ENCODE measurements around the gene IBA57.
"Not testable (repeated sequence)": the region's sequence is repeated elsewhere in the genome, so short reads cannot be mapped to it uniquely, and the experiment has no call there.

The IBA57 gene

DNA sequence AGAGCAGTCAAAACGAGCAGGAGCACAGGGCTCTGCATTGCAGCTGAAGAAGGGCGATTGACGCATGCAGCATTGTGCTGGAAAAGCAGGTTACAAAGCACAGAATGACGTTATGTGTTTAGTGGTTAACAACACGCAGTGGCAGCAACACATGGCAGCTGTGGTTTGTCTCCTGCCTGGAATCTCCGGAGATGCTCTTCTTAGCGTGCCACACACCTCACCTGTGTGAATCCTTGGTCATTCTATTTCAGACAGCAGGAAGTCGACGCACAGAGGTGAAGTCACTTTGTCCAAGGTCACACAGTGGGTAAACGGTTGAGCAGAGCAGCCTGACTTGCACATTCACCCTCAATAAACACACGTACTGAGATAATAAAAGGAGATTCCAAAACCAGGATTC lies 56.9 kb downstream of the IBA57 start:
- no peak overlapping the region for H3K4me2 ChIP-seq (ENCODE audit: low read length)
- no peaks in the 10 kb centered on the region for H3K36me3 ChIP-seq (ENCODE audit: insufficient read depth, low read length)
- H3K4me1 ChIP-seq (ENCODE audit: control insufficient read depth, insufficient read depth, low read length), result peaks cover 6% of the 10 kb centered on the region
- H3K27me3 ChIP-seq (ENCODE audit: control insufficient read depth, insufficient read depth, low read length), result no peaks in the 10 kb centered on the region
- no peak overlapping the region for H3K4me3 ChIP-seq (ENCODE audit: low read length)
- no peak overlapping the region for H3K9ac ChIP-seq (ENCODE audit: low read depth, low read length)
- H3K9me3 ChIP-seq (replicated peaks; ENCODE audit: low read length), result peaks cover 4% of the 10 kb centered on the region

GRCh38 chr1:228224198-228225164 lies 58.9 kb downstream of the IBA57 start:
- H3K4me3 ChIP-seq (ENCODE audit: low read length), result no peak overlapping the region
- no peaks in the 10 kb centered on the region for H3K36me3 ChIP-seq (ENCODE audit: insufficient read depth, low read length)
- H3K9ac ChIP-seq (ENCODE audit: low read depth, low read length), result no peak overlapping the region

GRCh38 chr1:228225165-228225710 lies 59.6 kb downstream of the IBA57 start:
- H3K4me2 ChIP-seq (ENCODE audit: low read length), result no peak overlapping the region
- H3K4me3 ChIP-seq (ENCODE audit: low read length), result no peak overlapping the region
- peaks cover 4% of the 10 kb centered on the region for H3K9me3 ChIP-seq (replicated peaks; ENCODE audit: low read length)
- no peaks in the 10 kb centered on the region for H3K27me3 ChIP-seq (ENCODE audit: control insufficient read depth, insufficient read depth, low read length)
- peaks cover 14% of the 10 kb centered on the region for H3K4me1 ChIP-seq (ENCODE audit: control insufficient read depth, insufficient read depth, low read length)
- no peak overlapping the region for H3K9ac ChIP-seq (ENCODE audit: low read depth, low read length)
- no peaks in the 10 kb centered on the region for H3K36me3 ChIP-seq (ENCODE audit: insufficient read depth, low read length)

More at GRCh38 chr1:228224198-228225164, 58.9 kb downstream of the IBA57 start:
- Histone ChIP-seq H3K4me2 (ENCODE audit: low read length) (no peak overlapping the region), H3K4me1 (ENCODE audit: control insufficient read depth, insufficient read depth, low read length) (peaks cover 14% of the 10 kb centered on the region), H3K9me3 (replicated peaks; ENCODE audit: low read length) (peaks cover 4% of the 10 kb centered on the region), H3K27me3 (ENCODE audit: control insufficient read depth, insufficient read depth, low read length) (no peaks in the 10 kb centered on the region)

- H3K4me3 ChIP-seq (ENCODE audit: low read length), result no peak overlapping the region
- no peaks in the 10 kb centered on the region for H3K36me3 ChIP-seq (ENCODE audit: insufficient read depth, low read length)
These were observed 60.1 kb downstream of the IBA57 start for GRCh38 chr1:228225740-228226139.

GRCh38 chr1:228226141-228226874 lies 60.7 kb downstream of the IBA57 start:
- Histone ChIP-seq H3K9ac (ENCODE audit: low read depth, low read length) (no peak overlapping the region), H3K4me1 (ENCODE audit: control insufficient read depth, insufficient read depth, low read length) (peaks cover 14% of the 10 kb centered on the region), H3K36me3 (ENCODE audit: insufficient read depth, low read length) (no peaks in the 10 kb centered on the region), H3K27me3 (ENCODE audit: control insufficient read depth, insufficient read depth, low read length) (no peaks in the 10 kb centered on the region), H3K9me3 (replicated peaks; ENCODE audit: low read length) (peaks cover 4% of the 10 kb centered on the region), H3K4me2 (ENCODE audit: low read length) (no peak overlapping the region), H3K4me3 (ENCODE audit: low read length) (no peak overlapping the region)

More at GRCh38 chr1:228225740-228226139, 60.1 kb downstream of the IBA57 start:
- Histone ChIP-seq H3K27me3 (ENCODE audit: control insufficient read depth, insufficient read depth, low read length) (no peaks in the 10 kb centered on the region), H3K9me3 (replicated peaks; ENCODE audit: low read length) (peaks cover 4% of the 10 kb centered on the region), H3K9ac (ENCODE audit: low read depth, low read length) (no peak overlapping the region), H3K4me2 (ENCODE audit: low read length) (no peak overlapping the region), H3K4me1 (ENCODE audit: control insufficient read depth, insufficient read depth, low read length) (peaks cover 14% of the 10 kb centered on the region)

DNA sequence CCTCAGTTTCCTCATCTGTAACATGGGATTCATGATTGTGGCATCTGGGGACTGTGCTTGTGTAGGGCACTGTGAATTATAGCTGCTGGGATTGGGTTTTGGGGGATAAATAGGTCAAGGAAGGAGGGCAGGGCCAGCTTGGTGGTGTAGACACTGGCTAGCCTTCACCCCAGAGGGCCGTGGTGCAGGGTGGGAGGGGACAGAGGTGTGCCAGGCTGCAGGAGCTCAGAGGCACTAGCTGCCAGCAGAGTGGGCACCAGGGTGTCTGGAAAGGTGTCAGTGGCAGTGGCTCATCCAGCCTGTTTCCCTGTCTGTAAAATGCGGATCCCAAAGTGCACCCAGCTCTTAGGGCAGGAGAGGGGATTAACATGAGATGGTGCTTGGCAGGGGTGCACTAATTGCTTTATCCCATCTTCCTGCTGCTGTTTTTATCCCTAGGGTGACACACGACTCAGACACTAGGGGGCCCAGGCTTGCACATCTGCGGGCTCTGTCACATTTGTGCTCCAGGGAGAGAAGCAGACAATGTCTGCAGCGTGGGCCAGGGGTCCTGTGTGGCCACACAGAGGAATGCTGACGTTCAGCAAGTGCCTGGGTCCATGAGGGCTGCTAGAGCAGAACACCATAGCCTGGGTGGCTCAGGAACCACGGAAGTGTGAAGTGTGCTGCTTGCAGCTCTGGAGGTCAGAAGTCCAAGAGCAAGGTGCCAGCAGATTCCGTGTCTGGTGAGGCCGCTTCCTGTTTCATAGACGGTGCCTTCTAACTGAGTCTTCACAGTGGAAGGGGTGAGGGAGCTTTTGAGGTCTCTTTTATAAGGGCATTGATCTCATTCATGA lies 61.6 kb downstream of the IBA57 start:
- Histone ChIP-seq H3K36me3 (ENCODE audit: insufficient read depth, low read length) (no peaks in the 10 kb centered on the region), H3K4me2 (ENCODE audit: low read length) (no peak overlapping the region), H3K4me1 (ENCODE audit: control insufficient read depth, insufficient read depth, low read length) (peaks cover 14% of the 10 kb centered on the region), H3K4me3 (ENCODE audit: low read length) (no peak overlapping the region), H3K27me3 (ENCODE audit: control insufficient read depth, insufficient read depth, low read length) (no peaks in the 10 kb centered on the region), H3K9ac (ENCODE audit: low read depth, low read length) (no peak overlapping the region), H3K9me3 (replicated peaks; ENCODE audit: low read length) (peaks cover 4% of the 10 kb centered on the region)

DNA sequence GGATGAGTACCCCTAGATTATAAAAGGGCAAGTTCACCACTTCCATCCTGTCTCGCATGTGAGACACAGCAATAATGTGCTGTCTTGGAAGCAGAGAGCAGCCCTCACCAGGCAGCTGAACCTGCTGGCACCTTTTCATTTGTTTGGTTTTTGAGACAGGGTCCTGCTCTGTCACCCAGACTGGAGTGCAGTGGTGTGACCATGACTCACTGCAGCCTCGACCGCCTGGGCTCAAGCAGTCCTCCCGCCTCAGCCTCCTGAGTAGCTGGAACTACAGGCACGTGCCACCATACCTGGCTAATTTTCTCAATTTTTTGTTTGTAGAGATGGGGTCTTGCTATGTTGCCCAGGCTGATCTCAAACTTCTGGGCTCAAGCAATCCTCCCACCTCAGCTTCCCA lies 62.5 kb downstream of the IBA57 start:
- not testable (repeated sequence) for H3K27me3 ChIP-seq (ENCODE audit: control insufficient read depth, insufficient read depth, low read length); H3K9me3 ChIP-seq (replicated peaks; ENCODE audit: low read length); H3K9ac ChIP-seq (ENCODE audit: low read depth, low read length); H3K36me3 ChIP-seq (ENCODE audit: insufficient read depth, low read length); H3K4me3 ChIP-seq (ENCODE audit: low read length)
- Histone ChIP-seq H3K4me2 (ENCODE audit: low read length) (peak overlapping the region; percentile 52), H3K4me1 (ENCODE audit: control insufficient read depth, insufficient read depth, low read length) (peaks cover 14% of the 10 kb centered on the region)

GRCh38 chr1:228228601-228229074 lies 63.0 kb downstream of the IBA57 start:
- no peaks in the 10 kb centered on the region for H3K27me3 ChIP-seq (ENCODE audit: control insufficient read depth, insufficient read depth, low read length)
- H3K9ac ChIP-seq (ENCODE audit: low read depth, low read length), result no peak overlapping the region
- no peaks in the 10 kb centered on the region for H3K36me3 ChIP-seq (ENCODE audit: insufficient read depth, low read length)
- peak overlapping the region; percentile 52 for H3K4me2 ChIP-seq (ENCODE audit: low read length)
- H3K4me3 ChIP-seq (ENCODE audit: low read length), result no peak overlapping the region
- H3K9me3 ChIP-seq (replicated peaks; ENCODE audit: low read length), result peaks cover 4% of the 10 kb centered on the region
- peaks cover 14% of the 10 kb centered on the region for H3K4me1 ChIP-seq (ENCODE audit: control insufficient read depth, insufficient read depth, low read length)

DNA sequence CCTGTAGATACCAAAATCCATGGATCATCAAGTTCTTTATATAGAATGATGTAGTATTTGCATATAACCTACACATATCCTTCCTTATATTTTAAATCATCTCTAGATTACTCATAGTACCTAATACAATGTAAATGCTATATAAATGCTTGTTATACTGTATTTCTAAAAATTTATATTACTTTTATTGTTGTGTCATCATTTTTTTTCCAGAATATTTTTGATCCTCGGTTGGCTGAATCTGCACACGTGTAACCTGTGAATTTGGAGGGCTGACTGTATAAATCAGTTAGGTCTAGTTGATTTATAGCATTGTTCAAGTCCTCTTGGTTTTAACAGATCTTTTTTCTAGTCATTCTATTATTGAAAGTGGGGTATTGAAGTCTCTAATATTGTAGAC lies 65.6 kb downstream of the IBA57 start:
- Histone ChIP-seq H3K9ac (ENCODE audit: low read depth, low read length) (no peak overlapping the region), H3K9me3 (replicated peaks; ENCODE audit: low read length) (no peaks in the 10 kb centered on the region), H3K4me1 (ENCODE audit: control insufficient read depth, insufficient read depth, low read length) (peaks cover 14% of the 10 kb centered on the region), H3K4me2 (ENCODE audit: low read length) (no peak overlapping the region), H3K4me3 (ENCODE audit: low read length) (no peak overlapping the region), H3K36me3 (ENCODE audit: insufficient read depth, low read length) (no peaks in the 10 kb centered on the region), H3K27me3 (ENCODE audit: control insufficient read depth, insufficient read depth, low read length) (no peaks in the 10 kb centered on the region)

Data from skeletal muscle satellite cell (primary cell).